Cardiac muscle cell (in vitro differentiated cells and primary cell): ENCODE measurements around the gene DNAH8. TPM values are rescaled to one million over a fixed set of nuclear protein-coding genes. Genes with fewer than 3 reads are reported as not detected.

ENCODE experiments used
- DNase-seq, 2 donors: peaks; one replicate each; pipeline versions ENCODE4 v3.0.0 to v3.0.0-alpha.2; 2010 to 2017; ENCODE audit warnings: low read depth in 1 of 2, low spot score in 1 of 2
- H3K27ac ChIP-seq: fragments of 200-600 bp; sonication (generic); 2 replicates; pipeline ENCODE4 v1.5.1; 2016
- H3K27me3 ChIP-seq: fragments of 200-600 bp; sonication (generic); 2 replicates; pipeline ENCODE4 v1.6.0; 2016; ENCODE audit warnings: control low read depth
- H3K36me3 ChIP-seq: fragments of 200-600 bp; sonication (generic); 2 replicates; pipeline ENCODE4 v1.5.1; 2016; ENCODE audit warnings: control low read depth
- H3K4me1 ChIP-seq: fragments of 200-600 bp; sonication (generic); 2 replicates; pipeline ENCODE4 v1.8.1; 2017; ENCODE audit warnings: low read depth, mild to moderate bottlenecking, mixed run types
- H3K4me3 ChIP-seq: fragments of 200-600 bp; sonication (generic); 2 replicates; pipeline ENCODE4 v1.5.1; 2016; ENCODE audit warnings: mild to moderate bottlenecking
- H3K9me3 ChIP-seq: fragments of 200-600 bp; sonication (generic); 2 replicates; pipeline ENCODE4 v1.5.1; 2017; ENCODE audit warnings: low read depth, mild to moderate bottlenecking, control low read depth
- polyA plus RNA-seq: library from polyadenylated mRNA; unstranded; fragments of >200 nt; fragmentation: Nextera tagmentation; extraction: Ambion mirVana; gene quantifications from 2 replicates; pipeline ENCODE4 v1.2.1, GENCODE V29; 2016
- total RNA-seq: library from RNA; depleted of rRNA; stranded (reverse); fragments of >200 nt; gene quantifications from 2 replicates; pipeline ENCODE4 v1.2.3, GENCODE V29; 2016
- TF ChIP-seq, protein P1 (sequence below): IDR thresholded peaks from 2 replicates; pipeline ENCODE4 v1.5.1; 2012; ENCODE audit warnings: low read depth, mild to moderate bottlenecking, low read length

Gene DNAH8
- total and polyA plus RNA-seq, 2 experiments from 2014 or later, result not detected

DNA sequence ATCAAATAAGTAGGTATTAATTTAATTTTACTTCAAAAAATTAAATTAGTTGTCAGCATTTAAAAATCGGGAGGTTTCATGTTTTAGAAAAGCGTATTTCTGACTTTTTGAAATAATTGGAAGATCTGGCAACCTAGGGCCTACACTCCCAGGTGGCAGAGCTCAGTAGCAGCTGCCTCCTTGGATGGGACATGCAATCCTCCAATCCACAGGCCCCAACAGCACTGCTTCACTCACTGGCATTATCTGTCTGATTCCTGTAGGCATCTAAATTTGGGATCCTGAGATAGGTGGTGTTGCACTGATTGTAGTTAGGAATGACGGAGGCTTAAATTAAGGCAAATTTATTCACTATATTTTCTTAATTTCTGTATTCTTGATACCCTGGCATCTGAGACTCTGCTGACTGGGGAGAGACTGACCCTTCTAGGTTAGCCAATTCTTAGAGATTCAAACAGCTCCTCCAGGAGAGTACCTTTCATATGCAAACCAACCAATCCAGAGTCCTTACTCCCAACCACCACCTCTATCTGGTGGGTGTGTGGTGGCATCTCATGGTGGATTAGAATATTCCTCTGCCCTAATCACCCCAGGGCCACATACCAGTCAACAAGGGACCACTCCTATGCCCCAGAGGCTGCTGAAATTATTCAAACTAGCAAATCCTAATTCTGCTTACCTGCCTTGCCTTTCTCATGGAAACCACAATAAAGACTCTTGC, 186.9 kb downstream of the DNAH8 start:
- TF ChIP-seq, protein P1, sequence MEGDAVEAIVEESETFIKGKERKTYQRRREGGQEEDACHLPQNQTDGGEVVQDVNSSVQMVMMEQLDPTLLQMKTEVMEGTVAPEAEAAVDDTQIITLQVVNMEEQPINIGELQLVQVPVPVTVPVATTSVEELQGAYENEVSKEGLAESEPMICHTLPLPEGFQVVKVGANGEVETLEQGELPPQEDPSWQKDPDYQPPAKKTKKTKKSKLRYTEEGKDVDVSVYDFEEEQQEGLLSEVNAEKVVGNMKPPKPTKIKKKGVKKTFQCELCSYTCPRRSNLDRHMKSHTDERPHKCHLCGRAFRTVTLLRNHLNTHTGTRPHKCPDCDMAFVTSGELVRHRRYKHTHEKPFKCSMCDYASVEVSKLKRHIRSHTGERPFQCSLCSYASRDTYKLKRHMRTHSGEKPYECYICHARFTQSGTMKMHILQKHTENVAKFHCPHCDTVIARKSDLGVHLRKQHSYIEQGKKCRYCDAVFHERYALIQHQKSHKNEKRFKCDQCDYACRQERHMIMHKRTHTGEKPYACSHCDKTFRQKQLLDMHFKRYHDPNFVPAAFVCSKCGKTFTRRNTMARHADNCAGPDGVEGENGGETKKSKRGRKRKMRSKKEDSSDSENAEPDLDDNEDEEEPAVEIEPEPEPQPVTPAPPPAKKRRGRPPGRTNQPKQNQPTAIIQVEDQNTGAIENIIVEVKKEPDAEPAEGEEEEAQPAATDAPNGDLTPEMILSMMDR, result no peak
- DNase-seq, result no peak

DNA sequence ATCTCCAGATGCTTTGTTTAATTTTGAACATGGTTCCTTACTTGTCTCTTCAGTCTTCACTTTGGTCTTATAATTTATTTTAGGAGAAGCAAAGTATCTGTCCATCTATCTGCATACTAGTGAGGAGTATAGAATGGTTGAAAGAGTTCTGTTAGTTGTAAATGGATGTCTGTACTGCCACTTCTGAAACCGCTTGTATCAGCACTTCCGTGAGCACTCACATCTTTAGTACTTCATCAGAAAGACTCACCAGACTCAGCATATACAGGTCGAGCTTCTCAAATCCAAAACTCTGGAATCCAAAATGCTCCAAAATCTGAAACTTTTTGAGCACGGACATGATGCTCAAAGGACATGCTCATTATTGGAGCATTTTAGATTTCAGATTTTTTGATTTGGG, 191.5 kb downstream of the DNAH8 start:
- no peak overlapping the region for H3K4me3 ChIP-seq
- H3K27me3 ChIP-seq, result no peaks in the 10 kb centered on the region
- H3K36me3 ChIP-seq, result no peaks in the 10 kb centered on the region
- no peaks in the 10 kb centered on the region for H3K9me3 ChIP-seq
- no peak overlapping the region for H3K27ac ChIP-seq
- DNase-seq, result no peak
- peaks cover 6% of the 10 kb centered on the region for H3K4me1 ChIP-seq
- TF ChIP-seq, protein P1, result no peak

More for the DNA sequence above, 186.9 kb downstream of the DNAH8 start:
- H3K9me3 ChIP-seq, result no peaks in the 10 kb centered on the region
- H3K4me3 ChIP-seq, result no peak overlapping the region
- H3K36me3 ChIP-seq, result no peaks in the 10 kb centered on the region
- no peak overlapping the region for H3K27ac ChIP-seq
- no peaks in the 10 kb centered on the region for H3K27me3 ChIP-seq
- H3K4me1 ChIP-seq, result peaks cover 5% of the 10 kb centered on the region

DNA sequence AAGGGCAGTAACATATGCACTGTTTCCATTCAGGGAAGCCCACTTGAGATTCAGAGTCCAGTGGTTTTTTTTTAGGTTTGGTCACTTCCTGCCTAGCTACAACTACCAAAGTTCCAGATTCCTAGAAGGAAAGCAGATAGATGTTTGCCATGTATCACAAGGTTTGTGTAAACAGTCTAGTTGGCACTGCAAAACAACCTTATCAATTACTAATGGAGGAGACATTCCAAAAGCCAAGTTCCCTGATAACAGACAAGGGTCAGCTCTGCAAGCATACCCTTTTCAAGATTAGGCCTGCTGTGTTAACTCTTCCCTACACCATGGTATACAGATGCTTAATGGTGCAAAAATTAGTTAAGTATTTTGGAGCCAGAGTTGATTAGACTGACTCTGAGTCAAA, 192.2 kb downstream of the DNAH8 start:
- peak in 1 of 2 donors; percentile 23 for DNase-seq
- H3K9me3 ChIP-seq, result no peaks in the 10 kb centered on the region
- peaks cover 6% of the 10 kb centered on the region for H3K4me1 ChIP-seq
- no peak overlapping the region for H3K27ac ChIP-seq
- no peaks in the 10 kb centered on the region for H3K36me3 ChIP-seq
- no peaks in the 10 kb centered on the region for H3K27me3 ChIP-seq
- TF ChIP-seq, protein P1, result no peak
- H3K4me3 ChIP-seq, result no peak overlapping the region

DNA sequence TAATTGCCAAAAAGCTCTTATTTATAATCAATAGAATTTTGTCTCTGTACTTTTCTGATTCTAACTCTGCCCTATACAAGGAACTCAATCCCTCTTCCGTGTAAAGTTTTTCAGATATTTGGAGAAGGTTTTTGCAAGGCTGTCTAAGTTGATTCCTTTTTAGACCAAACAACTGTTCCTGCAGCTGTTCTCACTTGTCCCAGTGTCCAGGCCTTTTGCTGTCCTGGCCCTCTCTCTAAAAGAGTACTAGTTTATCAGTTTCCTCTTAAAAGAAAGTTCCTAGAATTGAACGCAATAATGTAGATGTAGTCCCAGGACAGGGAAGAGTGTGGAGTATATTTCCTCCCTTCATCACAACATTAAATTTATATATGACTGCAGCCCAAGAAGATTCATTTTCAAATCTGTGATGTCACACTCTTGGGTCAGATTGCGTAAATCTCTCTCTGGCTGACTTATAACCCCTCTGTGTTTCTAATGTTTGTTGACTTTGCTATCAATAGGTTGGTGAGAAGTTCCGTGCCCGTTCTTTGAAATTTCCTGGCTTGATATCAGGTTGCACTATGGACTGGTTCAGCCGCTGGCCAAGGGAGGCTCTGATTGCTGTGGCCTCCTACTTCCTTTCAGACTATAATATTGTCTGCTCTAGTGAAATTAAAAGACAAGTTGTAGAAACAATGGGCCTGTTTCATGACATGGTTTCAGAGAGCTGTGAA, 194.1 kb downstream of the DNAH8 start:
- no peak overlapping the region for H3K4me3 ChIP-seq
- DNase-seq, result no peak
- TF ChIP-seq, protein P1, result no peak
- H3K4me1 ChIP-seq, result peaks cover 6% of the 10 kb centered on the region
- no peak overlapping the region for H3K27ac ChIP-seq
- no peaks in the 10 kb centered on the region for H3K36me3 ChIP-seq
- no peaks in the 10 kb centered on the region for H3K27me3 ChIP-seq
- H3K9me3 ChIP-seq, result no peaks in the 10 kb centered on the region

DNA sequence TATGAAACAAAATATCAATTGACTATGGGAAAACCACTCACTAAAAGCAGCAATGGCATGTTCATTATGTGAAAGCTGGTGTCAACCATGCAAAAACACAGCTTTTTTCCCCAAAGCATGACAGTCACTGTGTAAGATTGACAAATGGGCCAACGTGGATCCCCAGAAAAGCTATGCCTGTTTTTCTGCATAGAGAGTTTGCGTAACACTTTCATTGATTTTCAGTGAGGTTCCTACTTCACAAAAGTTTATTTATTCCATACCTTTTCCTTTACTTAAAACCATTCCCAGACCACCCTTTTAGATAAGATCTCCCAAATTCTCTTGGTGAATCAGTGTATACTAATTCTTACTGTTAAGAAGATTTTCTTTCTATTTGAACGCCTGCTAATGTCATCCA, 195.1 kb downstream of the DNAH8 start:
- no peak overlapping the region for H3K27ac ChIP-seq
- no peaks in the 10 kb centered on the region for H3K9me3 ChIP-seq
- H3K36me3 ChIP-seq, result no peaks in the 10 kb centered on the region
- H3K4me1 ChIP-seq, result peaks cover 6% of the 10 kb centered on the region
- H3K27me3 ChIP-seq, result no peaks in the 10 kb centered on the region
- no peak overlapping the region for H3K4me3 ChIP-seq
- no peak for DNase-seq
- TF ChIP-seq, protein P1, result no peak
